IMR-90 (cell line): Measurements from ENCODE around the gene CD79B. TPM values are rescaled to one million over a fixed set of nuclear protein-coding genes. Genes with fewer than 3 reads are reported as not detected.

Experiments used
- ATAC-seq: fragments of 200-7000 bp; cut with Tn5 transposase; 2 replicates; pipeline ENCODE4 v1.9.1; 2020; ENCODE audit warnings: low read depth, mild to moderate bottlenecking, moderate library complexity
- BruUV-seq: library from RNA; stranded (reverse); fragments of 400-500 nt; replicated peaks from 2 replicates; lab custom pipeline; 2021; lab: Mats Ljungman, UMichigan
- CTCF ChIA-PET: fragments of 300-600 bp; formaldehyde crosslinking; extraction: SDS; loops from one replicate; lab custom pipeline; 2021; ENCODE audit warnings: antibody characterized with exemption; lab: Yijun Ruan, JAX
- POLR2A ChIA-PET: fragments of 300-600 bp; sonication (Branson Sonifier 250); formaldehyde crosslinking; loops from one replicate; lab custom pipeline; 2022; ENCODE audit warnings: antibody characterized with exemption; ENCODE audit not compliant: unreplicated experiment; lab: Charles Lee
- DNase-seq: peaks from one replicate; pipeline ENCODE4 v3.0.0; 2013
- H2AFZ ChIP-seq: replicated peaks from 2 replicates; pipeline ENCODE3; 2013; ENCODE audit warnings: low read length, mild to moderate bottlenecking; ENCODE audit not compliant: poor library complexity
- H2AK5ac ChIP-seq: 2 replicates; pipeline ENCODE4 v1.6.1; 2013; ENCODE audit warnings: low read depth, low read length, inconsistent platforms
- H2AK9ac ChIP-seq: replicated peaks from 2 replicates; pipeline ENCODE3; 2013; ENCODE audit warnings: mild to moderate bottlenecking, low read depth, low read length, moderate library complexity; ENCODE audit not compliant: poor library complexity
- H2BK120ac ChIP-seq: 2 replicates; pipeline ENCODE4 v1.6.1; 2013; ENCODE audit warnings: low read depth, low read length, inconsistent platforms
- H2BK15ac ChIP-seq: 3 replicates; pipeline ENCODE4 v1.6.1; 2013; ENCODE audit warnings: low read depth, low read length, inconsistent platforms
- H2BK20ac ChIP-seq: 2 replicates; pipeline ENCODE4 v1.6.1; 2013; ENCODE audit warnings: low read depth, mild to moderate bottlenecking, inconsistent platforms, low read length, moderate library complexity
- H2BK5ac ChIP-seq: 2 replicates; pipeline ENCODE4 v1.6.1; 2013; ENCODE audit warnings: mild to moderate bottlenecking, low read depth, low read length, inconsistent platforms; ENCODE audit not compliant: poor library complexity, severe bottlenecking
- H3K14ac ChIP-seq: replicated peaks from 2 replicates; pipeline ENCODE4 v1.6.1; 2013; ENCODE audit warnings: low read depth, low read length, inconsistent platforms
- H3K18ac ChIP-seq: 2 replicates; pipeline ENCODE4 v1.6.1; 2013; ENCODE audit warnings: low read depth, low read length, control low read depth
- H3K23ac ChIP-seq: 2 replicates; pipeline ENCODE4 v1.6.1; 2013; ENCODE audit warnings: low read depth, low read length, inconsistent platforms
- H3K27ac ChIP-seq: 2 replicates; pipeline ENCODE4 v1.5.1; 2013; ENCODE audit warnings: mild to moderate bottlenecking, control low read depth, low read length; ENCODE audit not compliant: insufficient read depth
- H3K27me3 ChIP-seq: 2 replicates; pipeline ENCODE4 v1.6.1; 2013; ENCODE audit warnings: low read length; ENCODE audit not compliant: control insufficient read depth, insufficient read depth
- H3K36me3 ChIP-seq: 2 replicates; pipeline ENCODE4 v1.6.1; 2013; ENCODE audit warnings: low read length, mixed read lengths; ENCODE audit not compliant: control insufficient read depth, insufficient read depth
- H3K4ac ChIP-seq: 2 replicates; pipeline ENCODE4 v1.6.1; 2013; ENCODE audit warnings: low read depth, low read length, inconsistent platforms
- H3K4me1 ChIP-seq: 2 replicates; pipeline ENCODE4 v1.6.1; 2013; ENCODE audit warnings: low read length, mixed read lengths; ENCODE audit not compliant: control insufficient read depth, insufficient read depth
- H3K4me2 ChIP-seq: 2 replicates; pipeline ENCODE4 v1.6.1; 2013; ENCODE audit warnings: low read depth, mild to moderate bottlenecking, control low read depth, low read length, moderate library complexity
- H3K4me3 ChIP-seq: 2 replicates; pipeline ENCODE4 v1.5.1; 2013; ENCODE audit warnings: low read depth, mild to moderate bottlenecking, control low read depth, low read length, moderate library complexity; ENCODE audit not compliant: insufficient read depth
- H3K56ac ChIP-seq: 2 replicates; pipeline ENCODE4 v1.6.1; 2013; ENCODE audit warnings: low read length, inconsistent platforms; ENCODE audit not compliant: insufficient read depth; ENCODE audit errors: extremely low read depth
- H3K79me1 ChIP-seq, 2 experiments: 2 replicates each; pipeline ENCODE4 v1.6.1; 2013; ENCODE audit warnings: low read length in 2 of 2, inconsistent platforms in 1 of 2, low read depth in 1 of 2
- H3K9ac ChIP-seq: 2 replicates; pipeline ENCODE4 v1.6.1; 2013; ENCODE audit warnings: low read depth, low read length, control low read depth
- H3K9me1 ChIP-seq: 2 replicates; pipeline ENCODE4 v1.6.1; 2013; ENCODE audit warnings: low read length, inconsistent platforms; ENCODE audit not compliant: insufficient read depth
- H3K9me3 ChIP-seq: 2 replicates; pipeline ENCODE4 v1.6.1; 2013; ENCODE audit warnings: low read length; ENCODE audit not compliant: control insufficient read depth, insufficient read depth
- H4K20me1 ChIP-seq: 2 replicates; pipeline ENCODE4 v1.6.1; 2013; ENCODE audit warnings: low read length, inconsistent platforms; ENCODE audit not compliant: insufficient read depth
- H4K5ac ChIP-seq: 2 replicates; pipeline ENCODE4 v1.6.1; 2013; ENCODE audit warnings: mild to moderate bottlenecking, low read depth, low read length, control low read depth
- H4K8ac ChIP-seq, 2 experiments: 2 replicates each; pipeline ENCODE4 v1.6.1; 2013; ENCODE audit warnings: low read depth in 2 of 2, low read length in 2 of 2, control low read depth in 1 of 2, inconsistent platforms in 1 of 2
- H4K91ac ChIP-seq: 2 replicates; pipeline ENCODE4 v1.6.1; 2013; ENCODE audit warnings: low read depth, low read length, inconsistent platforms; ENCODE audit not compliant: insufficient read depth
- BHLHE40 ChIP-seq: fragments of 150-350 bp; IDR thresholded peaks from 2 replicates; pipeline ENCODE4 v1.6.1; 2016; ENCODE audit warnings: mild to moderate bottlenecking, low read depth, low read length
- CEBPB ChIP-seq: IDR thresholded peaks from 2 replicates; pipeline ENCODE4 v1.6.1; 2012; ENCODE audit warnings: low read depth, low read length, improper control_type of control experiment
- CHD1 ChIP-seq: IDR thresholded peaks from 2 replicates; pipeline ENCODE4 v1.6.1; 2012; ENCODE audit warnings: low read depth, low read length, improper control_type of control experiment
- FOS ChIP-seq: fragments of 150-350 bp; IDR thresholded peaks from 2 replicates; pipeline ENCODE4 v1.6.1; 2016; ENCODE audit warnings: low read depth, low read length
- MAZ ChIP-seq: IDR thresholded peaks from 2 replicates; pipeline ENCODE4 v1.6.1; 2012; ENCODE audit warnings: low read depth, mild to moderate bottlenecking, low read length, improper control_type of control experiment, moderate library complexity, borderline replicate concordance
- MXI1 ChIP-seq: IDR thresholded peaks from 2 replicates; pipeline ENCODE4 v1.6.1; 2012; ENCODE audit warnings: low read depth, mild to moderate bottlenecking, low read length, moderate library complexity, borderline replicate concordance
- NFE2L2 ChIP-seq: fragments of 150-350 bp; IDR thresholded peaks from 2 replicates; pipeline ENCODE4 v1.6.1; 2016; ENCODE audit warnings: low read depth, mild to moderate bottlenecking, low read length
- POLR2A ChIP-seq: IDR thresholded peaks from 2 replicates; pipeline ENCODE4 v1.6.1; 2012; ENCODE audit warnings: mild to moderate bottlenecking, low read depth, low read length
- RAD21 ChIP-seq: IDR thresholded peaks from 2 replicates; pipeline ENCODE4 v1.6.1; 2012; ENCODE audit warnings: low read length, improper control_type of control experiment
- RCOR1 ChIP-seq: IDR thresholded peaks from 2 replicates; pipeline ENCODE4 v1.6.1; 2012; ENCODE audit warnings: mild to moderate bottlenecking, low read length, improper control_type of control experiment; ENCODE audit not compliant: insufficient replicate concordance
- SMC3 ChIP-seq: fragments of 150-350 bp; IDR thresholded peaks from 2 replicates; pipeline ENCODE4 v1.6.1; 2016; ENCODE audit warnings: low read depth, mild to moderate bottlenecking, antibody characterized with exemption, low read length, moderate library complexity
- WGBS, 2 experiments: methylation state at CpG; one replicate each; pipeline versions ENCODE4 v1.1.5 to v1.1.7; 2013; ENCODE audit warnings: missing lambda C conversion rate in 2 of 2; ENCODE audit not compliant: insufficient read length in 1 of 2; ENCODE audit errors: extremely low coverage in 2 of 2; 5-methylcytosine and 5-hydroxymethylcytosine counted together
- dilution Hi-C: fragments of 300-500 bp; cut with HindIII; formaldehyde crosslinking; loops from one replicate; pipeline ENCODE4 v1.14.3; 2018; ENCODE audit warnings: low sequenced_read_pairs; ENCODE audit not compliant: unreplicated experiment
- in situ Hi-C: fragments of 300-500 bp; cut with MboI; formaldehyde crosslinking; loops from 3 replicates; pipeline ENCODE4 v1.14.3; 2019; ENCODE audit warnings: low sequenced_read_pairs, inconsistent platforms, mixed read lengths
- intact Hi-C: fragments of 100-400 bp; cut with micrococcal nuclease; formaldehyde crosslinking; loops from 2 replicates; pipeline ENCODE4 v1.10.0; 2022
- polyA plus RNA-seq, 3 experiments: library from polyadenylated mRNA; depleted of rRNA; stranded (reverse); fragments of >200 nt; gene quantifications; 2 replicates each; pipeline ENCODE4 v1.2.3, GENCODE V29; 2012; ENCODE audit warnings: low replicate concordance in 1 of 3
- total RNA-seq: library from RNA; depleted of rRNA; stranded (reverse); fragments of >200 nt; gene quantifications from 2 replicates; pipeline ENCODE4 v1.2.3, GENCODE V29; 2012

CD79B gene
- total and polyA plus RNA-seq, 2 of the 4 experiments (the other 2 are of a cell fraction) = not detected

DNA sequence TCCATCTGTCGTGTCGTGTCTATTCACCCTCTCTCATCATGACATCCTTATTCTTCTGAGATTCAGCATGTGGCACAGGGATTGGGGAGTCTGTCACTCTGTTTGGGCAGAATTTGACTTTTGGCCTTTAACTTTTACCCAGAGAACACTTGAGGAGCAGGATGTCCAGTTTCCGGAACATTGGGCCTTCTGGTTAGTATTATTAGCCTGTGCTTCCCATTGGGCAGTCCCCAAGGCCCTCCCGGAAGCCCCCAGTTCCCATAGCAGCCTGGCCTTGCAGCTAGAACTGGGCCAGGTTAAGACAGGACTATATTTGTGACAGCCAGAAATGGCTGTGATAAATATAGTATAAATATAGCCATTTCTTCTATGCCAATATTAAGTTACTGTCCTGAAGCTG lies 31.0 kb upstream of the CD79B start:
- CTCF ChIA-PET = no interaction called here
- Histone ChIP-seq H2AK9ac (no peak overlapping the region), H3K4me3 (no peak overlapping the region), H3K14ac (no peak overlapping the region), H3K18ac (no peak overlapping the region), H4K5ac (no peak overlapping the region), H4K8ac (no peak overlapping the region), H2AFZ (no peak overlapping the region), H3K9me3 (no peaks in the 10 kb centered on the region), H3K4me2 (no peak overlapping the region), H3K36me3 (no peaks in the 10 kb centered on the region), H2BK5ac (no peak overlapping the region), H3K4ac (no peak overlapping the region), H4K20me1 (no peaks in the 10 kb centered on the region), H3K9me1 (peaks cover 6% of the 10 kb centered on the region; the same call in 1 of the 2 replicates), H2AK5ac (no peak overlapping the region), H3K9ac (no peak overlapping the region), H3K56ac (no peak overlapping the region), H3K4me1 (no peaks in the 10 kb centered on the region), H3K27me3 (peaks cover 27% of the 10 kb centered on the region), H3K23ac (no peak overlapping the region), H4K91ac (no peak overlapping the region), H2BK120ac (no peak overlapping the region), H2BK20ac (no peak overlapping the region), H3K79me1 (no peaks in the 10 kb centered on the region), H3K27ac (no peak overlapping the region), H2BK15ac (no peak overlapping the region)
- no peak for ATAC-seq
- no TSS peak for BruUV-seq
- WGBS, 2 experiments = no CpG with 5 or more reads among the region's 4 CpGs
- dilution Hi-C loops = no loop called here
- DNase-seq = no peak
- intact Hi-C loops = no loop called here
- in situ Hi-C loops = no loop called here
- POLR2A ChIA-PET = no interaction called here
- TF ChIP-seq NFE2L2 (no peak), RCOR1 (no peak), CEBPB (no peak), BHLHE40 (no peak), RAD21 (no peak), CHD1 (no peak), MXI1 (no peak), FOS (no peak), MAZ (no peak), POLR2A (no peak), SMC3 (no peak)
